GM18907 (cell line): Measurements from ENCODE around the gene TMEM186.
"Not testable (repeated sequence)": the region's sequence is repeated elsewhere in the genome, so short reads cannot be mapped to it uniquely, and the experiment has no call there.

Experiments
- ATAC-seq: cut with Tn5 transposase; IDR thresholded peaks from one replicate; pipeline ENCODE4 v1.9.1; 2021; ENCODE audit warnings: mild to moderate bottlenecking, moderate library complexity; ENCODE audit not compliant: unreplicated experiment

Gene TMEM186

GRCh38 chr16:8776129-8776584 lies 21.3 kb downstream of the TMEM186 start:
- no peak for ATAC-seq

- ATAC-seq = no peak
Measured at GRCh38 chr16:8775359-8775758, 22.1 kb downstream of the TMEM186 start.

- ATAC-seq = no peak
Measured at GRCh38 chr16:8774208-8774607, 23.2 kb downstream of the TMEM186 start.

- ATAC-seq = no peak
Measured at GRCh38 chr16:8773537-8773936, 23.9 kb downstream of the TMEM186 start.

- ATAC-seq = no peak
Measured at GRCh38 chr16:8768692-8769091, 28.7 kb downstream of the TMEM186 start.

GRCh38 chr16:8768283-8768682 lies 29.2 kb downstream of the TMEM186 start:
- ATAC-seq = no peak

GRCh38 chr16:8767176-8767575 lies 30.3 kb downstream of the TMEM186 start:
- no peak for ATAC-seq

GRCh38 chr16:8764525-8765250 lies 32.8 kb downstream of the TMEM186 start:
- no peak for ATAC-seq

- ATAC-seq = no peak
Measured at GRCh38 chr16:8763899-8764298, 33.5 kb downstream of the TMEM186 start.

GRCh38 chr16:8763083-8763482 lies 34.4 kb downstream of the TMEM186 start:
- ATAC-seq = no peak

- no peak for ATAC-seq
Measured at GRCh38 chr16:8762254-8762653, 35.2 kb downstream of the TMEM186 start.

GRCh38 chr16:8761078-8761477 lies 36.4 kb downstream of the TMEM186 start:
- no peak for ATAC-seq

GRCh38 chr16:8760021-8760420 lies 37.4 kb downstream of the TMEM186 start:
- no peak for ATAC-seq

GRCh38 chr16:8758022-8758421 lies 39.4 kb downstream of the TMEM186 start:
- no peak for ATAC-seq

- no peak for ATAC-seq
Measured at GRCh38 chr16:8756755-8757154, 40.7 kb downstream of the TMEM186 start.

- ATAC-seq = no peak
Measured at GRCh38 chr16:8753416-8754054, 43.9 kb downstream of the TMEM186 start.

- no peak for ATAC-seq
Measured at GRCh38 chr16:8752706-8753105, 44.7 kb downstream of the TMEM186 start.

GRCh38 chr16:8751481-8752311 lies 45.7 kb downstream of the TMEM186 start:
- no peak for ATAC-seq

GRCh38 chr16:8748944-8749343 lies 48.5 kb downstream of the TMEM186 start:
- ATAC-seq = not testable (repeated sequence)
